Testis (tissue), 3 donors: Measurements from ENCODE around the gene GPBP1. TPM values are rescaled to one million over a fixed set of nuclear protein-coding genes. Genes with fewer than 3 reads are reported as not detected.

Experiments used
- DNase-seq: peaks from one replicate; pipeline ENCODE4 v3.0.0-alpha.2; 2019
- H3K27ac ChIP-seq, 2 donors: fragments of 200-600 bp; sonication (generic); one replicate each; pipeline ENCODE4 v1.5.1; 2019
- H3K27me3 ChIP-seq: fragments of 200-600 bp; sonication (generic); one replicate; pipeline ENCODE4 v1.5.1; 2019
- H3K36me3 ChIP-seq: fragments of 200-600 bp; sonication (generic); one replicate; pipeline ENCODE4 v1.5.1; 2017; ENCODE audit warnings: low read depth; ENCODE audit errors: missing control alignments
- H3K4me1 ChIP-seq: fragments of 200-600 bp; sonication (generic); one replicate; pipeline ENCODE4 v1.5.1; 2019
- H3K4me3 ChIP-seq, 2 donors: fragments of 200-600 bp; sonication (generic); one replicate each; pipeline ENCODE4 v1.5.1; 2017 to 2019
- H3K9me3 ChIP-seq: fragments of 200-600 bp; sonication (generic); one replicate; pipeline ENCODE4 v1.5.1; 2017
- CTCF ChIP-seq, 3 experiments: fragments of 450-650 bp in 2 of 3; fragments of 200-600 bp in 1 of 3; sonication (generic) in 1 of 3; IDR thresholded peaks; one replicate each; pipeline ENCODE4 v1.5.1; 2016 to 2019; ENCODE audit warnings: antibody characterized with exemption in 3 of 3, mild to moderate bottlenecking in 2 of 3, moderate library complexity in 1 of 3
- POLR2A ChIP-seq: fragments of 450-650 bp; IDR thresholded peaks from one replicate; pipeline ENCODE4 v1.6.1; 2017; ENCODE audit warnings: antibody characterized with exemption, mild to moderate bottlenecking, moderate library complexity
- WGBS, 2 donors: methylation state at CpG; one replicate each; pipeline ENCODE4 v1.1.5; 2018; 5-methylcytosine and 5-hydroxymethylcytosine counted together
- intact Hi-C: fragments of 100-400 bp; cut with DNase I; formaldehyde crosslinking; loops from one replicate; pipeline ENCODE4 v1.15.1; 2023; ENCODE audit warnings: low total_unique reads
- polyA plus RNA-seq: library from polyadenylated mRNA; stranded (reverse); fragments of 350-450 nt; fragmentation: Illumina TruSeq; extraction: RNeasy Lipid Tissue Mini Kit (QIAGEN cat#74804); gene quantifications from one replicate; pipeline ENCODE4 v1.2.3, GENCODE V29; 2014; ENCODE audit warnings: low read depth, low replicate concordance; ENCODE audit not compliant: insufficient read depth
- total RNA-seq, 2 donors: library from RNA; depleted of rRNA; stranded (reverse); fragments of >200 nt; gene quantifications; one replicate each; pipeline ENCODE4 v1.2.3, GENCODE V29; 2016

The GPBP1 gene
- total and polyA plus RNA-seq, 3 donors from 2014 or later: 109 to 167 (median 137) TPM

- H3K27me3 ChIP-seq: no peaks in the 10 kb centered on the region
- no peak for TF ChIP-seq POLR2A
- TF ChIP-seq CTCF (IDR thresholded peaks at IDR 0.05): no peak
- no peaks in the 10 kb centered on the region for H3K4me1 ChIP-seq
- DNase-seq: no peak
- H3K4me3 ChIP-seq: no peak overlapping the region
- no peaks in the 10 kb centered on the region for H3K36me3 ChIP-seq
- intact Hi-C loops: no loop called here
- no peaks in the 10 kb centered on the region for H3K9me3 ChIP-seq
- no peak overlapping the region for H3K27ac ChIP-seq
Observed at GRCh38 chr5:57259704-57260103, 85.8 kb downstream of the GPBP1 start.

- WGBS, 2 donors: 89% methylated on average over 3 of the region's 3 CpGs
- DNase-seq: no peak
- intact Hi-C loops: no loop called here
- no peaks in the 10 kb centered on the region for H3K27me3 ChIP-seq
- no peak overlapping the region for H3K27ac ChIP-seq
- H3K4me3 ChIP-seq: no peak overlapping the region
- no peaks in the 10 kb centered on the region for H3K9me3 ChIP-seq
- no peaks in the 10 kb centered on the region for H3K4me1 ChIP-seq
- no peaks in the 10 kb centered on the region for H3K36me3 ChIP-seq
- TF ChIP-seq CTCF (IDR thresholded peaks at IDR 0.05): no peak
- TF ChIP-seq POLR2A: no peak
Observed at GRCh38 chr5:57262541-57262940, 88.7 kb downstream of the GPBP1 start.

GRCh38 chr5:57267805-57268204 is 93.9 kb downstream of the GPBP1 start:
- intact Hi-C loops: no loop called here
- 66 to 67% methylated on average over 2 of the region's 2 CpGs for WGBS, 2 donors
- no peak for DNase-seq
- no peaks in the 10 kb centered on the region for H3K36me3 ChIP-seq
- no peak for TF ChIP-seq POLR2A
- no peak overlapping the region for H3K27ac ChIP-seq
- H3K9me3 ChIP-seq: no peaks in the 10 kb centered on the region
- H3K4me3 ChIP-seq: no peak overlapping the region
- H3K4me1 ChIP-seq: no peaks in the 10 kb centered on the region
- no peaks in the 10 kb centered on the region for H3K27me3 ChIP-seq

GRCh38 chr5:57276353-57276752 is 102.5 kb downstream of the GPBP1 start:
- Histone ChIP-seq H3K27ac (no peak overlapping the region), H3K36me3 (no peaks in the 10 kb centered on the region), H3K9me3 (no peaks in the 10 kb centered on the region), H3K27me3 (no peaks in the 10 kb centered on the region), H3K4me3 (no peak overlapping the region), H3K4me1 (no peaks in the 10 kb centered on the region)
- no peak for DNase-seq
- no peak for TF ChIP-seq CTCF (IDR thresholded peaks at IDR 0.05)
- no peak for TF ChIP-seq POLR2A
- WGBS, 2 donors: 78 to 79% methylated on average over 5 of the region's 5 CpGs
- intact Hi-C loops: no loop called here

- WGBS, 2 donors: 90 to 98% methylated on average over 1 of the region's 1 CpG
- Histone ChIP-seq H3K4me1 (no peaks in the 10 kb centered on the region), H3K36me3 (no peaks in the 10 kb centered on the region), H3K27ac (no peak overlapping the region), H3K4me3 (no peak overlapping the region), H3K9me3 (no peaks in the 10 kb centered on the region), H3K27me3 (no peaks in the 10 kb centered on the region)
- TF ChIP-seq CTCF (IDR thresholded peaks at IDR 0.05) (no peak), POLR2A (no peak)
- intact Hi-C loops: no loop called here
- no peak for DNase-seq
Observed at GRCh38 chr5:57277085-57277484, 103.2 kb downstream of the GPBP1 start.
